Measurements from ENCODE around the gene COL24A1.
"Not testable (repeated sequence)": the region's sequence is repeated elsewhere in the genome, so short reads cannot be mapped to it uniquely, and the experiment has no call there.

The COL24A1 gene

DNA sequence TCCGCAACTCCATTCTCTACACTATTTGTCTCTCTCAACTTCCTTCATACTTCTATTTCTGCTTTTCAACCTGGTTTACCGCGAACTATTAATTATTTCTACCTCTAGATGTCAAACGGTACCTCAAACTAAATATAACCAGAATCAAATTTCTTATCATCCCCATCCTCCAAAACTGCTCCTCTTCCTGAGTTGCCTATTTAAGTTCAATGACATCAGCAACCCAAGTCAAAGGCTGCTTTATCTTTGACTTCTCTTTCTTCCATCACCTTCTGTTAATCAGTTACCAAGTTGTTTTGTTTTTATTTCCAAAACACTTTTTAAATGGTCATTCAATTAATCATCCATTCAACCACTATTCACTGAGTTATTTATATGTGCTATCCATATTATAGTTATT, 171.9 kb downstream of the COL24A1 start:
- DNase-seq (ENCODE audit: low spot score), result no peak

DNA sequence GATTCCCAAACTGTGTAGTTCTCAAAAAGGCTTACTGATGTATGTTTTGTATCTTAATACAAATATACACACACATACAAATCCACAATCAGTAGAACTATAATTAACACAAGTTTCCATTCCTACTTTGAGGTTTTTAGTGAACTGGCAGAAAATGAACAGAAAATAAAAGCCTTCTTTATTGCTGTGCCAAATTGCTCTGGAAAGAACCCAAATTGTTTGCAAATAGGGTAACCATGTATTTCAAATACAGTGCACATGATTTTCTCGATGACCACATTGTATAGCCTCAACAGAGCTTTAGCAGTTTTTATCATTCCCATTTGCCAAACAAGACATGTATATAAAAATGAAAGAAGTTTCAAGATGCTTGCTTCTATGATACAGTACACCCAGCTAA, 173.3 kb downstream of the COL24A1 start:
- DNase-seq (ENCODE audit: low spot score), result no peak

DNA sequence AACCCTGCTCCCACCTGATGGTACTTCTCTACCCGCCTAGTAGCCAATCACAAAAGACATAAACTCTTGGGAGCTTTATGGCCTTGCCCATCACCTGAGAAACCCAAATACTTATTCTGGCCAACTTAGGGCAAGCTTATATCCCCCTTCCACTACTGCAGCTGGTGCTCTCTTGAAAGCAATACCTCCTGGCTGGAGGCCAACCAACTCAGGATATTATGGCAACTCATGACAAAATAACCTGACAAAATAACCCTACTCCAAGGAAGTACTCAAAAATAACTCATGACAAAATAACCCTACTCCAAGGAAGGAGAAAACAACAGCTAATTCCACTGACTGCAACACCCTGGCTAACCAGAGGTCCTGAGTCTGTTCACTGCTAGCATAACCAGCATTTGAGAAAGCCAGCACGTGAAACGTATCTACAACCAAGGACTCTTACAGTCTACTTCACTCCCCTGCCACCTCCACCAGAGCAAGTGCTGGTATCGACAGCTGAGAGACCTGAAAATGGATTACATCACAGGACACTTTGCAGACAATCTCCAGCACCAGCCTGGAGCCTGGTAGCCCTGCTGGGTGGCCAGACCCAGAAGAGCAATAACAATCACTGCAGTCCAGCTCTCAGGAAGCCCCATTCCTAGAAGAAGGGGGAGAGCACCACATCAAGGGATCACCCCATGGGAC, 179.9 kb downstream of the COL24A1 start:
- DNase-seq (ENCODE audit: low spot score), result no peak

DNA sequence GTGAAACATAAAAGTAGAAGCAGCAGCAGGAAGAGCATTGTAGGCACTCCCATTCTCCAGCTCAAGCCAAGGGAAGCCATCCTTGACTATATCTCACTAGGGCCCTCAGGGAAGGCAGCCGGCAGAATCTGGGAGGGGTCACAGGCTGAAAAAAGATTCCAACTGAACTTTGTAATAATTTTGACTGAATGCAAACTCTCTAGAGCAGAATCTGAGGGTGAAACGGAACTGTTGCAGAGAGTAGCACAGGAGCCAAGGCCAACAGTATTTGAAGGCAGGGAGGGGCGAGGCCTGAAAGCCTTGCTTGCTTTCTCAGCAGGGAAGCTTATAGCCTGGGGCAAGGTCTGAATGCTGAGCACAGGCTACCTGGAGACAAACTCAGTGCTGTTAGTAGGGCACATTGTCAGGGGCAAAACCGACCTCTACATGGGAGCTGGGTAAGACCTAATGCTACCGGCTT, 180.6 kb downstream of the COL24A1 start:
- no peak for DNase-seq (ENCODE audit: low spot score)

DNA sequence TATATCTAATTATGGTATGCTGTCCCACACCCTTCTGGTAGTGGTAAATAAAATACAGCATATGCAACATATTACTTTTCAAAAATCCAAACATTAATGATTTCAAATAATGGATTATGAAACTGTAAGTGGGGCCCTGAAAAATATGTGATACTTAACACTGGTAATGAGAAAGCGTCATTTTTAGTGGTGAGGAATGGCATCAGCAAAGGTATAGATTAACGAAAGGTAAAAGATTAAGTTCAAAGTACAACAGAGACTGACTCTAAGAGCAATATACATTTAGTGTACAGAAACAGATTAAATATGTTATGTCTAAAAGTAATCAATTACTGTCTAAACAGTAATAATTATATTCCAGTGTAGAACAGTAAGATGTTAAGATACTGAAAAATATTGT, 194.1 kb downstream of the COL24A1 start:
- DNase-seq (ENCODE audit: low spot score), result no peak

DNA sequence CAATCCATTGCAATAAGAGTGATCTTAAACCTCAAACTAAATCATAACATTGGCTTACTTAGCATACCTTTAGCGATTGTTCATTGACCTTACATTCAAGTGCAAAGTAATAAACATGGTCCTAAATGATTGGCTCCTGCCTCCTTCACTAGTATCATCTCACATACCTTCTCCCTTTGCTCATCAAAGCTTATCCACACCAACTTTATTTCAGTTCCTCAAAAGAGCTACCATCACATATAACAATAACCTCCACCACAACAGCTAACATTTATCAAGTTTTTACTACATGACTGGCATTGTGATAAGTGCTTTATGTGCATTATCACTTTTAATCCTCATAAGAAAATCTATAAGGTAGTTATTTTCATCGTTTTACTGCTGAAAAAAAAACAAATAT, 198.8 kb downstream of the COL24A1 start:
- DNase-seq (ENCODE audit: low spot score), result no peak

DNA sequence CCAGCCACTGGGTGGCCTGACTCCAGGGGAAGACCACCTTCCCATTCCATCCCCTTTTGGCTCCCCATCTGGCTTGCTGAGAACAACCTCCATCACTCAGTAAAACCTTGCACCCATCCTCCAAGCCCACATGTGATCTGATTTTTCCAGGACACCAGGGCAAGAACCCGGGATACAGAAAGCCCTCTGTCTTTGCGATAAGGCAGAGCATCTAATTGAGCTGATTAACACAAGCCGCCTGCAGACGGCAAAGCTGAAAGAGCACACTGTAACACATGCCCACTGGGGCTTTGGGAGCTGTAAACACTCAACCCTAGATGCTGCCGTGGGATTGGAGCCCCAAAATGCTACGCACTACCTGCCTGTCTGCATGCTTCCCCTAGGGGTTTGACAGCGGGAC, 201.4 kb downstream of the COL24A1 start:
- not testable (repeated sequence) for DNase-seq (ENCODE audit: low spot score)

DNA sequence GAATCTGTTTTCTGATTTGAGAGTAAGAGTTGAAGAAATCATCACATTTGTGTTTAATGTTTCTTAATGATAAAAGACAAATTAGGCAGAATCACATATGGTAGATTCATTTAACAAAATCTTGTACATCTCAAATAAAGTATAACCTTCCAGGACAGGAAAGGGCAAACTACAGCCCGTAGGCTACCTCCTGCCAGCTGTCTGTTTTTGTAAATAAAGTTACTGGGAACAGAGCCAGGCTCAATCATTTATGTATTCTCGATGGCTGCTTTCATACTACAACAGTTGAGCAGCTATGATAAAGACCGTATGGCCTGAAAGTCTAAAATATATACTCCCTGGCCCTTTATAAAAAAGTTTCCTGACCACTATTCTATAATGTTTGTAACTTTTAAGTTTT, 204.1 kb downstream of the COL24A1 start:
- DNase-seq (ENCODE audit: low spot score), result no peak

DNA sequence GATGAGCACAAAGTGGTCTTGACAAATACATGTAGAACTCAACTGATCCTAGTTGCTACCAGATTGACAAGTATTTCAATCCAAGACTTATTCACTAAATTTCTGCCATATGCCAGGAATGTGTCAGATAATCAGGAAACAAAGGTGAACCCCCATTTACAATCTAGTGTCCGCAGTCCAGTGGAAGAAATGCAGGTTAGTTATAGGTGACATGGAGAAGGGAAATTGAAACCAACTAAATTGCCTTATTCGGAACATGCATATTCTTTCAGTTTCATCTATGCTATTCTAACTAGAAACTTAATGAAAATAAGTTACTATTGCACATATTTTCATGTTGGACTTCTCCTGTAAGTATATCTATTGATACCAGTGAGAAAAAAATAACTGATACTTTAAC, 209.4 kb downstream of the COL24A1 start:
- no peak for DNase-seq (ENCODE audit: low spot score)

DNA sequence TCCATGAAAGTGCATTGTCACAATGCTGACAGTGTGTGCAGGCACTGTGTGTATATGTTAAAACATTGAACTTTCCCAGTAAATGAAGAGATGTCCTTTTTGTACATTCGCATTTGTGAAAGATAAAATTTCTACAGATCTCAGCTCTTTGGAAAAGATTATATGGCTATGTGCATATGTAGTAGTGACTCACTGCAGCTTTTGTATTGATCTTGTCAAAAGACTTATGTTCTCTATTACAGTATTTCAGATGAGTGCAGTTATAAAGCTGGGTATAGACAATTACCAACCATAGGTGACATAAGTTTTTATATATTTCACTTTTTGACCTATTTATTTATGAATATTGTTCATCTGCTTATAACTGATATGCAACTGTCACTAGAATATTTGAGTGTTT, 212.6 kb downstream of the COL24A1 start:
- DNase-seq (ENCODE audit: low spot score), result no peak

DNA sequence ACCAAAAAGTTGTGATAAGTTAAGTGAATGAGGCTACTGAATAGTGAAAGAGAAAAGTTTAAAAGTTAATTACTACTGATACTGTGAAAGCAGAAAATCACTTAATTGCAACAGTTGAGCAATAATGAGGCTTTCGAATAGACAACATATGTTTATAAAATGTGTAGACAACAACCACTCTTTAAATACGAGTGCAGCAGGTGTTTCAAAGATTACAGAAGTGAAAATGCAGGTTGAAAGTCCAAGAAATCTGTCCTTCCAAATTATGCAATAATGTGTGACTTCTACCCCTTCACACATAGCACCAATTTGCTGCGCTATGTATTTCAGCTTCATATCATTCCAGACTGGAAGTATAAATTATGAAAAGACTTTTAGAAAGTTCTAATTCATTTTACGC, 213.0 kb downstream of the COL24A1 start:
- no peak for DNase-seq (ENCODE audit: low spot score)

DNA sequence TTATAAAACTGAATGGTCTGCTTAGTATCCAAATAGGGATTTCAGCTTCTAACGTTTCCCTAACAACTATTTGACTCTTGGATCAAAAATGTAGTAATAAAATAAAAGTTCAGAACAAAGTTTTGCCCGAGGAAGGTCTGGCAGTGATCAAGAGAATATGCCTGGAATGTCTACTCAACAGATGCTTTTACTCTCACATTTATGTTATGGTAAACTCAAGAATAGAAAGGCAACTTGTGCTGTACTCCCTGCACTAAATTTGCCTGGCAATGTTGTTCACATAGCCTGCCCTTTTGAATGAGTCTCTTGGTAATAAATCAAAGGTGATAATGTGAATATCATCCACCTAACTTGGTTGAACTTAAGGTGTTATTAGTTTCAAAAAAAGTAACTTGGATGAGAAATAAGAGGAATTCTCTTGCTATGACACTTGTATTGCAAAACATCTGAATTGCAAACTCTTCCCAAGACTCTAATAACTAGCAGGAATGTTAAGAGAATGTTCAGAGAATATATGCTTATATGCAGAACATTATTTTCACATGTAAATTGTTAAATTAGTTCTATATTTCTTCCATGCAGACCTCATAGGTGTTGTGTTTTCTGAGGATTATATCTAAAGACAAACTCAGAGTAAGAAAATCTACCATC, 215.8 kb downstream of the COL24A1 start:
- DNase-seq (ENCODE audit: low spot score), result peak; percentile 10

DNA sequence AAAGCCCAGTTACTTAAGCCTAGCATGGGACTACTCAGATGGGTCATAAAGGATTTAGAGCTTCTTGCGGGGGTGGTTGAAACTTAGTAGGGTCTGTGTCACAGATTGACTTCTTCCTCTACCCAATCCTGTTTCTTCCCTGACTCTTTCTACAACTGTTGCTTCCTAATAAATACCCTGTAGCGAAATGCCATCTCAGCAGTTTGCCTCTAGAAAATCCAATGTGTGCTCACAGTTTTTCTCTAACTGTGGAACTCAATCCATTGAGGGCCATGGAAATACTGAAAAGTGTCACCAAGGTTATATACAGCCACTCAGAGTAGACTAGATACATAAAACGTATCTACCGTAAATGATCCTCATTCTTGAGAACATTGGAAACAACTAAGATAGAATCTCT, 217.7 kb downstream of the COL24A1 start:
- DNase-seq (ENCODE audit: low spot score), result no peak

DNA sequence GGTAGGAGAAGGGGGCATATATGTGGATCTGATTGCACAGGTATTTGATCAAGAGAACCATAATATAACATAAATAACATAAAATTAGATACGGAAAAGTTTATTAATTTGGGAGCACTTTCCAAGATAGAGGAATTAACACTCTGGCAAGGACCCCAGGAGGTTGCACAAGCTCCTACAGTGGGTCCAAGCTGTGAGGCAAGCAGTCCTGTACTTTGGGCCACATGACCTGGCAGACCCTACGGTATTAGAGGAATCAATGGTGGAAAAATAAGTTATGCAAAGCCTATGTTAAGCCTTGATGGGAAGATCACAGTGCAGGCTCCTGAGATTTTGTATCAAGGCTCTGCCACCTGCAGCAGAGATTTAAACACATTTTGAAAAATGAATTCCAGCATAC, 220.1 kb downstream of the COL24A1 start:
- DNase-seq (ENCODE audit: low spot score), result no peak

DNA sequence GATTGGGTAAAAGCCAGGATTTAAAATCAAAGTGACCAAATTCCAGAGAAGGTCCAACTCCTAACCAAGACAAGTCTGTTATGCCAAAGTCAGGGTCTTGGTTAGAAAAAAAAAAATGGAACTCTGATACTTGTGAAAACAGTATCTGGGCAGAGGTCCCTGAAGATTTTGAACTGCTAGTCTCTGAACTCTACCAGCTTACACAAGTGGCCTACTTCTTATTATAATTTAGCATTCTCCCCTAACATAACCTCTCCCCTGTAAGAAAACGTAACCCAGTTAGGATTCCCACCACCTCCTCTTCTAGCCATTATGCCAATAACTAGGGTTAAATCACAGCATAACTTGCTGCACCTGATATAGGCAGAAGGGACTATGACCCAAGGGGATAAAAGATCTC, 220.5 kb downstream of the COL24A1 start:
- no peak for DNase-seq (ENCODE audit: low spot score)

DNA sequence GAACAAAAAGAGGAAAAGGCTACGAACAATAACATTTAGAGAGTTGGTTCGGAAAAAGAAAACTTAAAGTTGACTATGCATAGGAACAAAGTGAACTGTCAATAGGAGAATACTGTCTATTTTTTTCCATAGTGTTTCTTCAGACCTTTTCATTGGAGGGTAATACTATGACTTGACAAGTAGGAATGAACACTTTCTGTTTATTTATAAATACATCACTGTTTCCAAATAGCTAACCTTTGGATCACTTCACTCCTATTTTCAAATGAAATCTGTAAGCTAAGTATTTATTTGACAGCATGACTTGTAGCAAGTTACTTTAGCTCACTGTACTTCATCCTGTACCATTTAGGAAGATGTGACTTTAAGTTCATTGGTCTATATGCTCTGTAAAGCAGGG, 221.3 kb downstream of the COL24A1 start:
- no peak for DNase-seq (ENCODE audit: low spot score)

DNA sequence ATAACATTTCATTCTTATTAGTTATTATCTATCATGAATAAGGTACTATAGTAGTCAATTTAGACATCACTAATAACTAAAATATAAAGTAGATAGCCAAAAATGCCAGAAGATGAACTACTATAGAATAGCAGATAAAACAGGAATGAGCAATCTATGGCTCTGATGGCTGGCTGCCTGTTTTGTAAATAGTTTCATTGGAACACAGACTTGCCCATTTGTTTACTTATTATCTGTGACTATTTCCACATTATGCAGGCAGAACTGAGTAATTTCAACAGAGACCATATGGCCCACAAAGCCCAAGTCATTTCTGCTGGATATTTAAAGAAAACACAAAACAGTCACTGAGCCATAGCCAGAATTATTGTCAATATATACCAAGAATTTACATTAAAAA, 222.1 kb downstream of the COL24A1 start:
- no peak for DNase-seq (ENCODE audit: low spot score)

DNA sequence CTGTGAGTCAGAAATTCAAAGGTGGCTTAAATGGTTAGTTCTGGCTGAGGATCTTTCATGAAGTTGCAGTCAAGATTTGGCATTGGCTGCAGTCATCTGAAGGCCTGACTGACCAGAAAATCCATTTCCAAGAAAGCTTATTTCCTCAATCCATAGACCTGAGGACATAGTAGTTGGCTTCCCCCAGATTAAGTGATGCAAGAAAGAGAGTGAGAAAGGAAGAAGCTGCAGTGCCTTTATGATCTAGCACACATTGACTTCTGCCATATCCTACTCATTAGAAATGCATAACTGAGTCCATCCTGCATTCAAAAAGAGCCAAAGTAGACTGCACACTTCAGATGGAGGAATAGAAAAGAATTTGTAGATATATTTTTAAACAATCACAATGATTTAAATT, 222.6 kb downstream of the COL24A1 start:
- no peak for DNase-seq (ENCODE audit: low spot score)

DNA sequence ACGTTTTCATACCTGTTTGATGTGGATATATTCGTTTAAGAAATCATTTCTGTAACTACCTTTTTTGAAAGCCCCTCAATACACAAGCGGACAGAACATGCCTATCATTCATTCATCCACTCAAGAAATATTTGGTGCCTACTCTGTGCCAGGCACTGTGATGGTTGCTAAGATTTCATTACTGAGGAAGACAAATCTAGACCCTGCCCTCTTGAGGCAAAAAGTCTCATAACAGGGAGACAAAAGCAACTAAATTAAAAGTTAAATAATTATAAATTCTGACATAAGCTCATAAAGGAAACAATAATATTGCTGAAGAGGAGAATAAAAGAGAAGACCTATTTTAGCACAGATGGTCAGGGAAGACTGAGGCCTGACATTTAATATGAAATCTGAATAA, 244.8 kb downstream of the COL24A1 start:
- no peak for DNase-seq (ENCODE audit: low spot score)

DNA sequence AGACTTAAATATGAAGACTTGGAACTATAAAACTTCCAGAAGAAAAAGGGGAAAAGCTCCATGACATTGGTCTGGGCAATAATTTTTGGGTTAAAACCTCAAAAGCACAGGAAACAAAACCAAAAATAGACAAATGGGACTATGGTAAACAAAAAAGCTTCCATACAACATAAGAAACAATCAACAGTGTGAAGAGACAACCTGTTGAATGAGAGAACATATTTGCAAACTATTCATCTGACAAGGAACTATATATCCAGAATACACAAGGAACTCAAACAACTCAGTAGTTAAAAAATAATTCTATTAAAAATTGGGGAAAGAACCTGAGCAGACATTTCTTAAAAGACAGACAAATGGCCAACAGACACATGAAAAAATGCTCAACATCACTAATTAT, 255.7 kb downstream of the COL24A1 start:
- DNase-seq (ENCODE audit: low spot score), result no peak

DNA sequence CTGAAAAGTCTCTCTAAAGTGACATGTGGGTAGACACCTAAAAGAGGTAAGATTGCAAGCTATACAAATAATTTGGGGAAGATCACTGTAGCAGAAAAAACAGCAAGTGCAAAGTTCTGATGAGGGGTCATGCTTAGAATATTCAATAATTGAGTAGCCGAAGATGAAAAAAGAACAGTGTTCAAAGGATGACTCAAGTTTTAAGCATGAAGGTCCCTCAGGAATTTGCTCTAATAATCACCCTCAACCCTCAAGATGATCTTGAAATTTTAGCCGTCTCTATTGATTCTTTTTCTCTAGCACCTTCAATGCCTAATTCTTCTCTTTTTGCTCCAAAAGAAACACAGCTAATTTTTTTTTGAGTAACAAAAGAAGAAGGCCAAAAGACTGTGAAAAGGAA, 257.7 kb downstream of the COL24A1 start:
- DNase-seq (ENCODE audit: low spot score), result no peak

DNA sequence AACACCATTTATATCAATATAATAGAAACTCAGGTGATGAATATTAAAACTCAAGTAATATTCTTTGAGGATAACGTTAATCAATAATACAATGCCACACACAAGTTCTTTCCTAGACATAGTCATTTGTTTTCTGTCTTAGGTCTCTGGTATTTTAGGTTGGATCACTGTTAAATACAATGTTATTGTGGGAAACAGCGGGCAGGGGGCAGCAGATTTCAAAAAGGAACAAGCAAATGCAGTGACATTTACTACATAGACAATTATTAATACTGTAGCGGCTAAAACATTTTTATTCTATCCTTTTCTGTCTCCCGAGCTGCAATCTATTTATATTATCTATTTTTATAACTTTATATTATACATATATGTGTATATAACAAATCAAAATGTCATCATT, 261.9 kb downstream of the COL24A1 start:
- peak; percentile 42 for DNase-seq (ENCODE audit: low spot score)

DNA sequence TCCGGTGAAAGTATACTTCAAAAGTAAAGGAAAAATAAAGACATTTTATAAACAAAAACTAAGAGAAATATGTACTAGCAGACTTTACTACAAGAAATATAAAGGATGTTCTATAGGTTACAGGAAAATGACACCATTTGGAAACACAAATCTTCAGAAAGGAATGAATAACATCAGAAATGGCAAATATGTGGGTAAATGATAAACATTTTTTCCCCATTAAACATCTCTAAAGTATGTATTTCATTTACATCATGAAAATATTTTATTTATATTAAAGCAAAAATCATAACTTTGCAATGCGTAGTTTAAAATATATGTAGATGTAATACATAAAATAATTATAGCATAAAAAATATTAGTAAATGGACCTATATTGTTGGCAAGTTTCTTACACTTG, 264.2 kb downstream of the COL24A1 start:
- DNase-seq (ENCODE audit: low spot score), result no peak

DNA sequence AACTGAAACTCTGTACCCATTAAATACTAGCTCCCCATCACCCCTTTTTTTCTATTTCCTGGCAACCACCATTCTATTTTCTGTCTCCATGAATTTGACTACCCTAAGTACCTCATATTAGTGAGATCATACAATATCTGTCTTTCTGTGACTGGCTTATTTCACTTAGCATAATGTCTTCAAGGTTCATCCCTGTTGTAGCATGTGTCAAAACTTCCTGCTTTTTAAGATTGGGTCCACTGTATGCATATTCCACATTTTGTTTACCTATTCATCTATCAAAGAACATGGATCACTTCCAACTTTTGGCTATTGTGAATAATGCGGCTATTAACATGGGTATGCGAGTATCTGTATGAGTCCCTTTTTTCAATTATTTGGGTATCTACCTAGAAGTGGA, 266.7 kb downstream of the COL24A1 start:
- DNase-seq (ENCODE audit: low spot score), result no peak

All from AG20443 (cell line).